IPS-NIHi11 (cell line): ENCODE results near the gene HABP4.

Experiments used
- DNase-seq: peaks from one replicate; pipeline ENCODE4 v3.0.0; 2012; ENCODE audit warnings: mixed read lengths, low spot score

HABP4 gene

GRCh38 chr9:96449845-96450612, at the start of gene HABP4:
Gene HABP4 (plus strand): TSS chr9:96450169. CDS start chr9:96450280, 111 bp downstream.
- DNase-seq = peak; percentile 99

GRCh38 chr9:96408409-96409280, 41.3 kb upstream of the HABP4 start:
- DNase-seq = no peak

GRCh38 chr9:96411129-96411838, 38.7 kb upstream of the HABP4 start:
- DNase-seq = no peak

- no peak for DNase-seq
Observed at GRCh38 chr9:96412174-96412913, 37.6 kb upstream of the HABP4 start.

GRCh38 chr9:96413302-96414221, 36.4 kb upstream of the HABP4 start:
- DNase-seq = no peak

- DNase-seq = peak; percentile 92
Observed at GRCh38 chr9:96417051-96417586, 32.9 kb upstream of the HABP4 start.

GRCh38 chr9:96417661-96418082, 32.3 kb upstream of the HABP4 start:
- no peak for DNase-seq

- DNase-seq = peak; percentile 91
Observed at GRCh38 chr9:96418083-96418919, 31.7 kb upstream of the HABP4 start, which contains the start of gene ZNF367. Gene ZNF367 (minus strand): TSS chr9:96418370. CDS start chr9:96418032, 338 bp downstream.

- peak; percentile 75 for DNase-seq
Observed at GRCh38 chr9:96418920-96419690, 30.9 kb upstream of the HABP4 start.

GRCh38 chr9:96419691-96419969, 30.3 kb upstream of the HABP4 start:
- no peak for DNase-seq

GRCh38 chr9:96420468-96421219, 29.3 kb upstream of the HABP4 start:
- peak; percentile 40 for DNase-seq

- no peak for DNase-seq
Observed at GRCh38 chr9:96423322-96423984, 26.5 kb upstream of the HABP4 start.

- DNase-seq = no peak
Observed at GRCh38 chr9:96423985-96424336, 26.0 kb upstream of the HABP4 start.

GRCh38 chr9:96425500-96426169, 24.3 kb upstream of the HABP4 start:
- no peak for DNase-seq

GRCh38 chr9:96429732-96430131, 20.2 kb upstream of the HABP4 start:
- no peak for DNase-seq

GRCh38 chr9:96430377-96430776, 19.6 kb upstream of the HABP4 start:
- no peak for DNase-seq

GRCh38 chr9:96435345-96435744, 14.6 kb upstream of the HABP4 start:
- no peak for DNase-seq
